Neural crest cell (in vitro differentiated cells): Measurements from ENCODE around the gene SGK1. TPM values are rescaled to one million over a fixed set of nuclear protein-coding genes. Genes with fewer than 3 reads are reported as not detected.

Experiments used
- DNase-seq: peaks from one replicate; pipeline ENCODE4 v3.0.0; 2021; ENCODE audit warnings: low read depth, mixed read lengths, low spot score
- H3K27ac Mint-ChIP-seq: one replicate; pipeline ENCODE4 v1.8.0; 2021; ENCODE audit warnings: mild to moderate bottlenecking, mixed read lengths; ENCODE audit not compliant: unreplicated experiment
- H3K27me3 Mint-ChIP-seq: 2 replicates; pipeline ENCODE4 v1.8.0; 2021; ENCODE audit warnings: low read depth, mild to moderate bottlenecking, mixed read lengths
- H3K36me3 Mint-ChIP-seq: 2 replicates; pipeline ENCODE4 v1.8.0; 2021; ENCODE audit warnings: low read depth, mild to moderate bottlenecking, mixed read lengths
- H3K4me1 Mint-ChIP-seq: 2 replicates; pipeline ENCODE4 v1.8.0; 2021; ENCODE audit warnings: mixed read lengths
- H3K4me3 Mint-ChIP-seq: one replicate; pipeline ENCODE4 v1.8.0; 2021; ENCODE audit warnings: mild to moderate bottlenecking, mixed read lengths
- H3K9me3 Mint-ChIP-seq: 2 replicates; pipeline ENCODE4 v1.8.0; 2021; ENCODE audit warnings: mixed read lengths
- total RNA-seq: library from RNA; stranded (reverse); gene quantifications from 2 replicates; pipeline ENCODE4 v1.2.1, GENCODE V29; 2021
- TF ChIP-seq, protein P1 (sequence below): fragments of 200-600 bp; sonication (generic); conservative IDR thresholded peaks from 2 replicates; pipeline ENCODE4 v1.5.0; 2021; ENCODE audit warnings: antibody characterized with exemption, mild to moderate bottlenecking

The SGK1 gene
- total RNA-seq, 1 donor from 2014 or later: 5.9 TPM

DNA sequence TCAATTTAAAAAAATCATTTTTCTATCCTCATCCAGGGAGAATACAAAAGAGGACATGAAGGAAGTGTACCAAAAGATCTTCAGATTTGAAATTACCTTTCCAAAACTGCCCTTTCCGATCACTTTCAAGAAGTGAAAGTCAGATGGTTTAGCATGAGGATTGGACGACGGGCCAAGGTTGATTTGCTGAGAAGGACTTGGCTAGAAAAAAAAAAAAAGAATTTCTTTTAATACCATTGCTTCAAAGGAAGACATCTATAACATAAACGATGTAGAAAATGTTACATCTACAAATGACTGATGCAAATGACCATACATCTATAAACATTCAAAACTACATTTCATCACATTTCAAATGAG, 144.6 kb downstream of the SGK1 start:
- H3K4me1 Mint-ChIP-seq: peaks cover 28% of the 10 kb centered on the region

DNA sequence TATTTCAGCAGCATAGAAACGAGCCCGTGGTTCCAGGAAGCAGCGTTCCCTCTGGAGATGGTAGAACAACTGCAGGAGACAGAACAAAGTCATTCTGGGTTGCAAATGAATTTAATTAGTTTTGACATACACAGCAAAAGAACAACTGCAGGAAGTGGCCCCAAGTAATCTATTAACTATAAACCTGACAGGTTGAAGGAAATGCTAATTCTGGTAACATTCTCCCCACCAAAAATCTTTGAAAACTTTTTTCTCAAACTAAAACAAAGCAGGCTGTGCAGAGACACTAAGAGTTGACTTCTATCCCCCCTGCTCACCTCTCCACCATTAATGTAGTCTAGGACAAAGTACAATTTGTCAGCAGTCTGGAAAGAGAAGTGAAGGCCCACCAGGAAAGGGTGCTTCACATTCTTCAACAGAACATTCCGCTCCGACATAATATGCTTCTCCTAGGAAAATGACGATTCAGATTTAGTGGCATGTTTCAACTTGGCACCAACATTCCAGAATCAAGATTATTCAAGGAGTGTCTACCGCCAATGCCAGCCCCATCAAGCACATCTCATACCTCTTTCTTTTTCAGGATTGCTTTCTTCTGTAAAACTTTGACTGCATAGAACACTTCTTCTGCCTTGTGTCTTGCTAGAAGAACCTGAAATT, 145.1 kb downstream of the SGK1 start:
- TF ChIP-seq, protein P1, sequence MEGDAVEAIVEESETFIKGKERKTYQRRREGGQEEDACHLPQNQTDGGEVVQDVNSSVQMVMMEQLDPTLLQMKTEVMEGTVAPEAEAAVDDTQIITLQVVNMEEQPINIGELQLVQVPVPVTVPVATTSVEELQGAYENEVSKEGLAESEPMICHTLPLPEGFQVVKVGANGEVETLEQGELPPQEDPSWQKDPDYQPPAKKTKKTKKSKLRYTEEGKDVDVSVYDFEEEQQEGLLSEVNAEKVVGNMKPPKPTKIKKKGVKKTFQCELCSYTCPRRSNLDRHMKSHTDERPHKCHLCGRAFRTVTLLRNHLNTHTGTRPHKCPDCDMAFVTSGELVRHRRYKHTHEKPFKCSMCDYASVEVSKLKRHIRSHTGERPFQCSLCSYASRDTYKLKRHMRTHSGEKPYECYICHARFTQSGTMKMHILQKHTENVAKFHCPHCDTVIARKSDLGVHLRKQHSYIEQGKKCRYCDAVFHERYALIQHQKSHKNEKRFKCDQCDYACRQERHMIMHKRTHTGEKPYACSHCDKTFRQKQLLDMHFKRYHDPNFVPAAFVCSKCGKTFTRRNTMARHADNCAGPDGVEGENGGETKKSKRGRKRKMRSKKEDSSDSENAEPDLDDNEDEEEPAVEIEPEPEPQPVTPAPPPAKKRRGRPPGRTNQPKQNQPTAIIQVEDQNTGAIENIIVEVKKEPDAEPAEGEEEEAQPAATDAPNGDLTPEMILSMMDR: no peak
- H3K4me1 Mint-ChIP-seq: peaks cover 23% of the 10 kb centered on the region

More for the DNA sequence above, 144.6 kb downstream of the SGK1 start:
- H3K9me3 Mint-ChIP-seq: no peaks in the 10 kb centered on the region
- TF ChIP-seq, protein P1: no peak
- H3K27me3 Mint-ChIP-seq: peaks cover 26% of the 10 kb centered on the region
- DNase-seq: no peak
- no peak overlapping the region for H3K27ac Mint-ChIP-seq
- peak overlapping the region; percentile 96 for H3K4me3 Mint-ChIP-seq
- H3K36me3 Mint-ChIP-seq: no peaks in the 10 kb centered on the region

DNA sequence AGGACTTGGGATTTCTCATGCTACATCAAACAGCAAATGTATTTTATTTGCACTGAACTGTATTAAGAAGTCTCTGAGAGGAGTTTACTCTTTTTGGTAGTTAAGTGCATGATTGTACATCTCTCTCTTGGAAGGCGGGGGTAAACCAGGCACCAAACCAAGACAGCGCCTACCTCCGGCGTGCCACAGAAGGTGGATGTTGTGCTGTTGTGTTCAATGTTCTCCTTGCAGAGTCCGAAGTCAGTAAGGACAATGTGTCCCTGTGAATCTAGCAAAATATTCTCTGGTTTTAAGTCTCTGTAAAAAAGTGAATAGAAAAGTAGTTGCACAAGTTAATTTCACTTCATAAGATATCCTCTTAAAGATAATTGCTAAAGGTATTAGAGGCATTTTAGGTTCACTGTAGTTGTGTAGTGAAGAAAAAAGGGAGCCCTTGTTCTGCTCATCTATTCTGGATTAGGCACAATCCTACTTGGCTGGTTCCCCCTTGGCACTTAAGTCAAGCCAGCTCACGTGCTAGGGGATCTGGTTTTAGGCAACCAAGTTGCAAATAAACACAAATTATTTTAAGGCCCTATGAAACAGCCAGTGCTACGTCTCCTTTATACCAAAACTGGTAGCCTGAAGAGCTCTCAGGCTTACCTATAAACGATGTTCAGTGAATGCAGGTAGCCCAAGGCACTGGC, 145.7 kb downstream of the SGK1 start:
- peaks cover 14% of the 10 kb centered on the region for H3K27me3 Mint-ChIP-seq
- H3K4me3 Mint-ChIP-seq: peak overlapping the region; percentile 59
- TF ChIP-seq, protein P1: no peak
- DNase-seq: no peak
- H3K27ac Mint-ChIP-seq: no peak overlapping the region
- no peaks in the 10 kb centered on the region for H3K36me3 Mint-ChIP-seq
- H3K4me1 Mint-ChIP-seq: peaks cover 16% of the 10 kb centered on the region
- H3K9me3 Mint-ChIP-seq: no peaks in the 10 kb centered on the region

More for the DNA sequence above, 145.1 kb downstream of the SGK1 start:
- Mint-ChIP-seq H3K27me3 (peaks cover 21% of the 10 kb centered on the region), H3K9me3 (no peaks in the 10 kb centered on the region), H3K27ac (no peak overlapping the region), H3K4me3 (peak overlapping the region; percentile 59), H3K36me3 (no peaks in the 10 kb centered on the region)
- DNase-seq: no peak

DNA sequence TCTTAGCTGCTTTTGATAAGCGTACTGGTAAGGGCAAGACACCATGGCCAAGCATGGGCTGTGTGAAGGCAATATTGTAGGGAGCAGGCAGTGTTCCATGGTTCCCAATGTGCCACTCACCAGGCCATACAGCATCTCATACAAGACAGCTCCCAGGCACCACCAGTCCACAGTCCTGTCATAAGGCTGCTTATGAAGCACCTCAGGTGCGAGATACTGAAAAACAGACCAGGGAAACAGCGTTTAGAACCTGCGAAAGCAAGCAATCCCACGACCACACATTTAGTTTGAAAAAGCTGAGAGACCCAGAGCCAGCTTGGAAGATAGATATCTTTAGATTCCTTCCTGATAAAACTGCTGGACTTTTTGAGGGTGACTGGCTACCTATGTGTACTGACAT, 146.4 kb downstream of the SGK1 start:
- DNase-seq: no peak
- peak overlapping the region; percentile 23 for H3K4me3 Mint-ChIP-seq
- H3K27ac Mint-ChIP-seq: peak overlapping the region; percentile 63
- H3K4me1 Mint-ChIP-seq: peaks cover 16% of the 10 kb centered on the region
- no peaks in the 10 kb centered on the region for H3K9me3 Mint-ChIP-seq
- no peaks in the 10 kb centered on the region for H3K36me3 Mint-ChIP-seq
- TF ChIP-seq, protein P1: no peak
- H3K27me3 Mint-ChIP-seq: peaks cover 8% of the 10 kb centered on the region

DNA sequence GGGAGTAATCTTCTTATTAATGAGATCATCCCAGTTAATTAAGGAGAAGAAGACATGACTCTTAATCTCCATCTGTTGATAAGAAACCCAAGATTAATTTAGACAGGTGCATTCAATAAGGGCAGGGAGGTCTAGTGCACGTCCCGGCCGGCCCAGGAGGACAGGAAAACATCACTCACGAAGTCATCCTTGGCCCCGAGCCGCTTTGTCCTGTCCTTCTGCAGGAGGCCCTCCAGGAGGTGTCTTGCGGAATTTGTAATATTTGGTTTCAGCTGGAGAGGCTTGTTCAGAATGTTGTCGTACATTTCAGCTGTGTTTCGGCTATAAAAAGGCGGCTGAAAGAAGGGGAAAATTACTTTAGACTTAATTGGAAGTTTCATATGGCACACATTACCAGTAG, 147.1 kb downstream of the SGK1 start:
- TF ChIP-seq, protein P1: peak; percentile 29
- Mint-ChIP-seq H3K27me3 (peaks cover 3% of the 10 kb centered on the region), H3K9me3 (no peaks in the 10 kb centered on the region), H3K4me3 (no peak overlapping the region), H3K4me1 (peaks cover 12% of the 10 kb centered on the region), H3K36me3 (no peaks in the 10 kb centered on the region), H3K27ac (no peak overlapping the region)
- DNase-seq: no peak
